Astrocyte (in vitro differentiated cells and primary cell): Measurements from ENCODE around the gene FGF2. TPM values are rescaled to one million over a fixed set of nuclear protein-coding genes. Genes with fewer than 3 reads are reported as not detected.

Experiments used
- DNase-seq: peaks from one replicate; pipeline ENCODE4 v3.0.0-alpha.2; 2010; ENCODE audit warnings: low read depth
- FAIRE-seq: peaks from 2 replicates; lab custom pipeline; 2011; peaks lifted over from hg19 to GRCh38; lab: Jason Lieb, UNC
- H2AFZ ChIP-seq: 2 replicates; pipeline ENCODE4 v1.6.0; 2012; ENCODE audit warnings: low read depth, low read length, inconsistent platforms
- H3K27ac ChIP-seq: 2 replicates; pipeline ENCODE4 v1.5.1; 2011; ENCODE audit warnings: low read depth, low read length, inconsistent platforms
- H3K27me3 ChIP-seq: 2 replicates; pipeline ENCODE4 v1.6.0; 2011; ENCODE audit warnings: low read length, inconsistent platforms; ENCODE audit not compliant: insufficient read depth
- H3K36me3 ChIP-seq: 2 replicates; pipeline ENCODE4 v1.5.1; 2011; ENCODE audit warnings: low read length, inconsistent platforms; ENCODE audit not compliant: insufficient read depth
- H3K4me1 ChIP-seq: 2 replicates; pipeline ENCODE4 v1.5.1; 2011; ENCODE audit warnings: low read length, inconsistent platforms; ENCODE audit not compliant: insufficient read depth
- H3K4me2 ChIP-seq: 2 replicates; pipeline ENCODE4 v1.6.0; 2012; ENCODE audit warnings: low read length, inconsistent platforms
- H3K4me3 ChIP-seq: 2 replicates; pipeline ENCODE4 v1.5.1; 2011; ENCODE audit warnings: low read depth, mild to moderate bottlenecking, low read length, inconsistent platforms; ENCODE audit not compliant: insufficient read depth
- H3K79me2 ChIP-seq: 2 replicates; pipeline ENCODE4 v1.6.0; 2012; ENCODE audit warnings: mild to moderate bottlenecking, low read length, inconsistent platforms; ENCODE audit not compliant: insufficient read depth
- H3K9ac ChIP-seq: 2 replicates; pipeline ENCODE4 v1.6.0; 2012; ENCODE audit warnings: mild to moderate bottlenecking, low read length, inconsistent platforms
- H3K9me3 ChIP-seq: 2 replicates; pipeline ENCODE4 v1.5.1; 2012; ENCODE audit warnings: low read depth, mild to moderate bottlenecking, low read length, inconsistent platforms; ENCODE audit not compliant: insufficient read depth
- H4K20me1 ChIP-seq: 2 replicates; pipeline ENCODE4 v1.6.0; 2012; ENCODE audit warnings: low read length, inconsistent platforms; ENCODE audit not compliant: insufficient read depth
- H3K27ac Mint-ChIP-seq: one replicate; pipeline ENCODE4 v1.8.0; 2021; ENCODE audit warnings: mild to moderate bottlenecking, mixed read lengths; ENCODE audit not compliant: unreplicated experiment
- H3K27me3 Mint-ChIP-seq: one replicate; pipeline ENCODE4 v1.8.0; 2021; ENCODE audit warnings: low read depth, mixed read lengths; ENCODE audit not compliant: unreplicated experiment
- H3K36me3 Mint-ChIP-seq: one replicate; pipeline ENCODE4 v1.8.0; 2021; ENCODE audit warnings: low read depth, mixed read lengths; ENCODE audit not compliant: unreplicated experiment
- H3K4me1 Mint-ChIP-seq: one replicate; pipeline ENCODE4 v1.8.0; 2021; ENCODE audit warnings: low read depth, mixed read lengths; ENCODE audit not compliant: unreplicated experiment
- H3K4me3 Mint-ChIP-seq: one replicate; pipeline ENCODE4 v1.8.0; 2021; ENCODE audit warnings: mild to moderate bottlenecking, moderate library complexity, mixed read lengths; ENCODE audit not compliant: unreplicated experiment
- H3K9me3 Mint-ChIP-seq: one replicate; pipeline ENCODE4 v1.8.0; 2021; ENCODE audit warnings: mild to moderate bottlenecking, mixed read lengths; ENCODE audit not compliant: unreplicated experiment
- CTCF ChIP-seq: IDR thresholded peaks from 2 replicates; pipeline ENCODE4 v1.5.1; 2011; ENCODE audit warnings: low read depth, mild to moderate bottlenecking, inconsistent platforms, low read length, moderate library complexity; ENCODE audit not compliant: insufficient read depth
- EZH2 ChIP-seq: IDR thresholded peaks from 2 replicates; pipeline ENCODE4 v1.6.1; 2012; ENCODE audit warnings: mild to moderate bottlenecking, low read length, inconsistent platforms; ENCODE audit not compliant: insufficient read depth
- total RNA-seq: library from RNA; stranded (reverse); gene quantifications from 2 replicates; pipeline ENCODE4 v1.2.1, GENCODE V29; 2021

The FGF2 gene
- total RNA-seq, 1 donor from 2014 or later: 38.4 TPM

- Histone ChIP-seq H3K36me3 (no peaks in the 10 kb centered on the region), H3K27me3 (no peaks in the 10 kb centered on the region), H3K4me3 (no peak overlapping the region), H3K4me1 (peaks cover 5% of the 10 kb centered on the region), H3K79me2 (peaks cover 75% of the 10 kb centered on the region), H3K9me3 (no peaks in the 10 kb centered on the region), H2AFZ (no peak overlapping the region), H3K27ac (no peak overlapping the region), H4K20me1 (peaks cover 11% of the 10 kb centered on the region), H3K4me2 (peak overlapping the region; percentile 56), H3K9ac (no peak overlapping the region)
- FAIRE-seq: no peak
- Mint-ChIP-seq H3K4me1 (peaks cover 27% of the 10 kb centered on the region), H3K36me3 (peaks cover 1% of the 10 kb centered on the region), H3K27me3 (no peaks in the 10 kb centered on the region), H3K4me3 (no peak overlapping the region), H3K9me3 (no peaks in the 10 kb centered on the region), H3K27ac (no peak overlapping the region)
- no peak for DNase-seq
- TF ChIP-seq EZH2 (no peak), CTCF (no peak)
These were observed 28.8 kb downstream of the FGF2 start for GRCh38 chr4:122855353-122855890.

DNA sequence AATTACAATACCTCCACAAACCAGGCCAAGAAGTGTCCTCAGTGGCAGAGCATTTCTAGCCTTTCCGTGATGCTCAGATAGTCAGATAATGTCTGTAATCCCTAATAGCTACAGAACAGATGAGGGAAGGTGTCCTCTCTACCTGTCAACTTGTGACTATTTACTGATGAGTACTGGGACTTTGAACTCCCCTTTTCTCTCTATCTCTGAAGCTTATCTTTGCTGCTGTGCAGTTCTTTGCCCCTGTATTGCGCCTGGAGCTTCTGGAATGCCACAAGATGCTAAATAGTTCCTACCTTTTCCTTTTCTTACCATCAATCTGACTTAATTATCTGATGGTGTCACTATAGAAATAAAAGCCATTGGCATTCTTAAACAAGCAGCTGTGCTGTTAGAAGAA, 30.5 kb downstream of the FGF2 start:
- no peak for TF ChIP-seq EZH2
- Histone ChIP-seq H3K4me1 (peaks cover 5% of the 10 kb centered on the region), H3K4me2 (no peak overlapping the region), H3K27ac (no peak overlapping the region), H3K9ac (no peak overlapping the region), H3K36me3 (no peaks in the 10 kb centered on the region), H3K4me3 (no peak overlapping the region), H3K9me3 (no peaks in the 10 kb centered on the region), H3K79me2 (peaks cover 76% of the 10 kb centered on the region), H3K27me3 (no peaks in the 10 kb centered on the region), H2AFZ (no peak overlapping the region), H4K20me1 (peaks cover 20% of the 10 kb centered on the region)
- Mint-ChIP-seq H3K36me3 (peaks cover 1% of the 10 kb centered on the region), H3K4me1 (peaks cover 27% of the 10 kb centered on the region), H3K9me3 (no peaks in the 10 kb centered on the region), H3K27ac (no peak overlapping the region), H3K4me3 (no peak overlapping the region), H3K27me3 (no peaks in the 10 kb centered on the region)
- DNase-seq (no peak), FAIRE-seq (no peak)

DNA sequence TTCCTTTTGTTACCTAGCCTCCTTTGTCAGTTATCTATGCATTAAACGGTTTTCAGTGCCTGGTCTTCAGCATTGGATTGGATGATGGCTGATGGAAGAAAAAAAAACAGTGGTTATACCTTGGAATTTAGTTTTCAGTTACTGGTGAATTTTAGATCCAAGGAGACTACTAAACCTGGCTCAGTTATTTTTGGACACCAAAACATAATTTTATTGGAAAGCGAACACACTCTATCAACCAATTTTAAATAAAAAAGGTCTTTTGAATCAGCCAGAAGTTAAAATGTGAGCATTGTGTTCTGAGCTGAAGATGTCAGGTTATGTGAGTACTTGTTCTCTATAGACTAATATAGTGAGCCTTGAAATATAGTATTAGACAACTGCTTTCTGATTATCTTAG, 32.1 kb downstream of the FGF2 start:
- no peak overlapping the region for H3K4me3 ChIP-seq
- TF ChIP-seq EZH2: no peak
- no peak for TF ChIP-seq CTCF
- H3K36me3 Mint-ChIP-seq: peaks cover 1% of the 10 kb centered on the region
- no peak overlapping the region for H3K27ac Mint-ChIP-seq
- no peak overlapping the region for H3K4me3 Mint-ChIP-seq
- H2AFZ ChIP-seq: no peak overlapping the region
- H3K4me2 ChIP-seq: no peak overlapping the region
- peaks cover 28% of the 10 kb centered on the region for H3K4me1 Mint-ChIP-seq
- H3K27ac ChIP-seq: no peak overlapping the region
- peaks cover 23% of the 10 kb centered on the region for H4K20me1 ChIP-seq
- H3K27me3 Mint-ChIP-seq: no peaks in the 10 kb centered on the region
- peaks cover 75% of the 10 kb centered on the region for H3K79me2 ChIP-seq
- H3K9me3 Mint-ChIP-seq: no peaks in the 10 kb centered on the region
- no peaks in the 10 kb centered on the region for H3K9me3 ChIP-seq
- H3K9ac ChIP-seq: no peak overlapping the region
- no peaks in the 10 kb centered on the region for H3K27me3 ChIP-seq
- FAIRE-seq: peak; percentile 9
- H3K4me1 ChIP-seq: peaks cover 5% of the 10 kb centered on the region
- no peaks in the 10 kb centered on the region for H3K36me3 ChIP-seq
- no peak for DNase-seq
